Measurements from ENCODE around the gene FAM50B. TPM values are rescaled to one million over a fixed set of nuclear protein-coding genes. Genes with fewer than 3 reads are reported as not detected.

The FAM50B gene
- total and polyA plus RNA-seq, 2 of the 13 experiments (the other 11 are each of a cell fraction or from before 2014, with no cell fraction given), result 0.05 TPM; not detected in 1

GRCh38 chr6:3841066-3841454, 8.1 kb upstream of the FAM50B start (continued):
- TF ChIP-seq DMTF1 (CRISPR knock-in tag; IDR thresholded peaks at IDR 0.05) (no peak), POGZ (CRISPR knock-in tag; IDR thresholded peaks at IDR 0.05) (peak; percentile 74; the same call in 1 of the 2 replicates), GLMP (CRISPR knock-in tag; IDR thresholded peaks at IDR 0.05; ENCODE audit: borderline replicate concordance) (no peak), MLLT10 (CRISPR knock-in tag; IDR thresholded peaks at IDR 0.05) (no peak), SIN3A (IDR thresholded peaks at IDR 0.05; ENCODE audit: borderline replicate concordance, low read depth, low read length) (no peak; the same call in 1 of the 2 replicates), PPARG (CRISPR knock-in tag; conservative IDR thresholded peaks at IDR 0.05) (peak; percentile 60; the same call in 1 of the 2 replicates), LRRFIP1 (CRISPR knock-in tag; conservative IDR thresholded peaks at IDR 0.05) (no peak), ZNF136 (CRISPR knock-in tag; IDR thresholded peaks at IDR 0.05; ENCODE audit: low read depth) (no peak), ZNF468 (CRISPR knock-in tag; IDR thresholded peaks at IDR 0.05) (no peak), SOX5 (CRISPR knock-in tag; IDR thresholded peaks at IDR 0.05; ENCODE audit: borderline replicate concordance) (peak; percentile 88), KIAA2018 (CRISPR knock-in tag; IDR thresholded peaks at IDR 0.05; ENCODE audit: borderline replicate concordance) (no peak), ZNF44 (CRISPR knock-in tag; IDR thresholded peaks at IDR 0.05) (no peak), MED13 (CRISPR knock-in tag; IDR thresholded peaks at IDR 0.05) (no peak; the same call in 1 of the 2 replicates), KDM5A (IDR thresholded peaks at IDR 0.05; ENCODE audit: borderline replicate concordance, low read length) (no peak)

Data from HepG2 (cell line).